ENCODE data around the gene CLDND2. TPM values are rescaled to one million over a fixed set of nuclear protein-coding genes. Genes with fewer than 3 reads are reported as not detected.

The CLDND2 gene
- total and polyA plus RNA-seq, 12 donors = 0.73 to 11.7 (median 2.6) TPM; not detected in 4

DNA sequence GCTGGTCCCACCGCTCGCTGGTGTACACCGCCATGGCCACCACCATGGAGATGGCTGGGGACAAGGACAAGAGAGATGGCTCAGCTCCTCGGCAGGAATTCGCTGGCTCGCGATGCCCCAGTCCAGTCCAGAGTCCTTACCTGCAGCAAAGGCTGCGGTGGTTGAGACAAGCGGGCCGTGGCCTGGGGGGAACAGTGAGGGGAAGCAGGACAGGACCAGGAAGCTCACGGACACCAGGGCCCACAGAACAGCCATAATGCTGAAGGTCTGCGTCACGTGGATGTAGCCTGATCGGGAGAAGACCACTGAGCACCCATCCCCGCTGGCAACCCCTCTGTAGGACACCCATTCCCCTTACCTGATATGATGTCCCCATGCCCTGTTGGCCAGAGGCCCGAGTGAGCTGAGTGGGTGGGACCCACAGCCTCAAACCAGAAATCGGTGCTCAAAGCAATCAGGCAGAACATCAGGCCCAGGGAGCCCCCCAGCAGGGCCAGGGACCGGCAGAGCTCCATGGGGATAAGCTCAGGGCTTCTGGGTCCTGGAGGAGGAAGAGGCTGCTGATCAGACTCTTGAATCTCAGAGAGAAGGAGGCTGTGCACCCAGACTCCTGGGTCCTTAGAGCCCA, 3.3 kb upstream of the CLDND2 start:
- no peaks in the 10 kb centered on the region for H3K36me3 ChIP-seq (replicated peaks in 1 of 2)
- DNase-seq = no peak
- intact Hi-C loops (cut with DNase I) = no loop called here
- 76 to 94% (median 82%) methylated on average over 3 to 18 of the region's 18 CpGs for WGBS, 4 donors
- H3K27ac ChIP-seq = no peak overlapping the region
- no peak overlapping the region for H3K4me3 ChIP-seq
- H3K27me3 ChIP-seq = no peaks in the 10 kb centered on the region
- H3K4me1 ChIP-seq (replicated peaks in 1 of 2) = peaks cover 0 to 5% of the 10 kb centered on the region in 2 donors
- H3K9me3 ChIP-seq (replicated peaks in 1 of 3) = no peaks in the 10 kb centered on the region
- TF ChIP-seq POLR2A (IDR thresholded peaks at IDR 0.05) = no peak
- TF ChIP-seq, protein P1, sequence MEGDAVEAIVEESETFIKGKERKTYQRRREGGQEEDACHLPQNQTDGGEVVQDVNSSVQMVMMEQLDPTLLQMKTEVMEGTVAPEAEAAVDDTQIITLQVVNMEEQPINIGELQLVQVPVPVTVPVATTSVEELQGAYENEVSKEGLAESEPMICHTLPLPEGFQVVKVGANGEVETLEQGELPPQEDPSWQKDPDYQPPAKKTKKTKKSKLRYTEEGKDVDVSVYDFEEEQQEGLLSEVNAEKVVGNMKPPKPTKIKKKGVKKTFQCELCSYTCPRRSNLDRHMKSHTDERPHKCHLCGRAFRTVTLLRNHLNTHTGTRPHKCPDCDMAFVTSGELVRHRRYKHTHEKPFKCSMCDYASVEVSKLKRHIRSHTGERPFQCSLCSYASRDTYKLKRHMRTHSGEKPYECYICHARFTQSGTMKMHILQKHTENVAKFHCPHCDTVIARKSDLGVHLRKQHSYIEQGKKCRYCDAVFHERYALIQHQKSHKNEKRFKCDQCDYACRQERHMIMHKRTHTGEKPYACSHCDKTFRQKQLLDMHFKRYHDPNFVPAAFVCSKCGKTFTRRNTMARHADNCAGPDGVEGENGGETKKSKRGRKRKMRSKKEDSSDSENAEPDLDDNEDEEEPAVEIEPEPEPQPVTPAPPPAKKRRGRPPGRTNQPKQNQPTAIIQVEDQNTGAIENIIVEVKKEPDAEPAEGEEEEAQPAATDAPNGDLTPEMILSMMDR (IDR thresholded peaks at IDR 0.05) = no peak

DNA sequence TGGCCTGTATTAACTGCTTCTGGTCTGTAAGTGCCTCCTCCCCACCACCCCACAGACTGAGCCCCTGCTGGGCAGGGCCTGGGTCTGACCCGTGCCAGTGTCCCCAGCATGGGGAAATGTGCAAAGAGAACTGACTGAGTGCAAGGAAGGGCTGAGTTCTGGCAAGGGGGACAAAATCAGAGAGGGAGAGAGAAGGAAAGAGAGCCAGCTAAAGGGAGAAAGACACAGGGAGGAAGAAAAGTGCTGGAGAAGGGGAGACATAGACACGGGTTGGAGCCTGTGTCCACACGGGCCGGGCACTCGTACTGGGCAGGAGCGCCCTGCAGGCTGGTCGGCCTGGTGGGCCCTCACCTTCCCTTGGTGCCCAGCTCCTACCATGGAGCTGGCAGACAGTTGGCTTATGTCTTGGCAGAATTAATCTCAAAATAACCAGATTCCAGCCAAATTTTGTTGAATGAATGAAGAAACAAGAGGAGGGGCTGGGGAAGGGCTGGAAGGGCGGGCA, 2.4 kb upstream of the CLDND2 start:
- H3K9me3 ChIP-seq (replicated peaks in 1 of 3) = no peaks in the 10 kb centered on the region
- H3K27me3 ChIP-seq = no peaks in the 10 kb centered on the region
- intact Hi-C loops (cut with DNase I) = no loop called here
- WGBS, 4 donors = 73 to 85% (median 80%) methylated on average over 8 of the region's 8 CpGs
- H3K27ac ChIP-seq = no peak overlapping the region
- H3K36me3 ChIP-seq (replicated peaks in 1 of 2) = no peaks in the 10 kb centered on the region
- no peak for DNase-seq
- no peak overlapping the region for H3K4me3 ChIP-seq
- no peak for TF ChIP-seq POLR2A (IDR thresholded peaks at IDR 0.05)
- TF ChIP-seq, protein P1 (IDR thresholded peaks at IDR 0.05) = no peak
- H3K4me1 ChIP-seq (replicated peaks in 1 of 2) = peaks cover 0 to 5% of the 10 kb centered on the region in 2 donors

DNA sequence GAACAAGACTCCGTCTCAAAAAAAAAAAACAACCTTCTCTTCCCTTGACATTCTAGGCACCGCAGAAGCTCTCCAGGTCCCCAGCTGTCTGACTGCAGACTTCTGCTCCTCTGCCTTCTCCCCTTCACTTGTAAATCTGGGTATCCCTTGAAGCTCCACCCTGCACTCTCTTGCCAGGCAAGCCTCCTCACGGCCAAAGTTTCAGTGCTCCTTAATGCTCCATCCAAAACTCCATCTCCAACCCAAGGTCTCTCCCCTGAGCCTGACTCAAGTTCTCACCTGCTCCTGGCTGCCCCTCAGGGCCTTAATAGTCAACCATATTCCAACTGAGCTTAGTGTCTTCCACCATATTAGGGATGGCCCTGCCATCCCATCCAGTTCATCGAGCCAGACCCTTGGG, 1.4 kb upstream of the CLDND2 start:
- no peak overlapping the region for H3K4me3 ChIP-seq
- peaks cover 5 to 8% of the 10 kb centered on the region in 2 donors for H3K4me1 ChIP-seq (replicated peaks in 1 of 2)
- no peak overlapping the region for H3K27ac ChIP-seq
- no peaks in the 10 kb centered on the region for H3K9me3 ChIP-seq (replicated peaks in 1 of 3)
- no peak for TF ChIP-seq POLR2A (IDR thresholded peaks at IDR 0.05)
- TF ChIP-seq, protein P1 (IDR thresholded peaks at IDR 0.05) = no peak
- H3K27me3 ChIP-seq = no peaks in the 10 kb centered on the region
- WGBS, 4 donors = 68 to 88% (median 77%) methylated on average over 4 of the region's 4 CpGs
- no peaks in the 10 kb centered on the region for H3K36me3 ChIP-seq (replicated peaks in 1 of 2)
- no peak for DNase-seq
- intact Hi-C loops (cut with DNase I) = no loop called here

DNA sequence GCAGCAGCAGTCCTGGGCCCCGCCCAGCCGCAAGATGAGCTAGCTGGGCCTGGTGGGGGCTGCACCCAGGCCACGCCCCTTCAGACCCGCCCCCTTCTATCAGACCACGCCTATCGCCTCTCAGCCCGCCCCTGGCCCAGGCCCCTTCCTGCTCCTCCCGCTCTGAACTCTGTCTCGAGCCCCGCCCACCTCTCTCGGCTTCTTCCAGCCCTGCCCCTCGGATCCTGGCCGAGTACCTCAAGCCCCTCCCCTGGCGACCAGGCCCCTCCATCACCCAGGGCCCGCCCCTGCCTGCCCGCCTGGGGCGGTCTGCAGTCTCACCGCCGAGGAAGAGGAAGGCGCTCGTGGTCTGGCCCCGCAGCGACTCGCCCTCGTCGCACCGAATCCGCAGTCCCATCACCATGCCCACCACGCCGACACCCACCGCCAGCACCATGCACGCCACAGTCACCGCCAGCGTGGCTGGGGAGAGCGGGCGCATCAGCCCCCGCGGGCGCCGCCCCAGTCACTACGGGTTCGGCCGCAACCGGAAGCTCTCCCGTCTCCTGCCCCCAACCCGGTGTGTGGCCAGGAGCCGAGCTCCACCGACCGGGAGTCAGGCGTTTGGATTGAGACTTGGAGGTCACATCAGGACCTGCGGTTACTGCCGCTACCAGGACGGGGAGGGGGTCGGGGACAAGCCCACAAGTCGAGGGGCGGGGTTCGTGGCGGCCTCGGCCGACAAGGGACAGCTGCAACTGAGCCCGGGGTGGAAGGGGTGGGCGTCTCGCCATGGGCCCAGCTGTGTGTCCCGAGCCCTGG, 1.0 kb downstream of the CLDND2 start:
- DNase-seq = peak; percentile 99 to 100 (median 99)
- intact Hi-C loops (cut with DNase I) = no loop called here
- WGBS, 4 donors = 0 to 2% (median 1%) methylated on average over 10 to 64 of the region's 64 CpGs
- Histone ChIP-seq H3K4me1 (replicated peaks in 1 of 2) (peaks cover 16 to 31% of the 10 kb centered on the region in 2 donors), H3K27ac (peak overlapping the region in 4 of 5 donors; percentile 92 to 97 (median 96)), H3K36me3 (replicated peaks in 1 of 2) (no peaks in the 10 kb centered on the region), H3K4me3 (peak overlapping the region; percentile 44 to 78 (median 59)), H3K27me3 (no peaks in the 10 kb centered on the region), H3K9me3 (replicated peaks in 1 of 3) (no peaks in the 10 kb centered on the region)
- no peak for TF ChIP-seq POLR2A (IDR thresholded peaks at IDR 0.05)
- TF ChIP-seq, protein P1 (IDR thresholded peaks at IDR 0.05) = peak in 1 of 6 experiments; percentile 17

Data from adrenal gland (tissue), 12 donors.